Lung microvascular endothelial cell (primary cell): ENCODE measurements around the gene PTPN1. TPM values are rescaled to one million over a fixed set of nuclear protein-coding genes. Genes with fewer than 3 reads are reported as not detected.
A peak's percentile ranks its signal among the peaks of the same experiment; 100 is the strongest.

ENCODE experiments used
- DNase-seq, 2 donors: peaks; one replicate each; pipeline versions ENCODE4 v3.0.0 to v3.0.0-alpha.2; 2010; ENCODE audit warnings: low read depth in 2 of 2
- total RNA-seq: library from RNA; depleted of rRNA; stranded (reverse); fragments of >200 nt; gene quantifications from 2 replicates; pipeline ENCODE4 v1.2.1, GENCODE V29; 2014

The PTPN1 gene
- total RNA-seq, 1 donor from 2014 or later = 25.6 TPM

GRCh38 chr20:50575865-50576720 lies 65.9 kb downstream of the PTPN1 start:
- peak; percentile 73 to 82 for DNase-seq

GRCh38 chr20:50577175-50578018 lies 67.2 kb downstream of the PTPN1 start:
- DNase-seq = no peak

GRCh38 chr20:50578061-50578777 lies 68.0 kb downstream of the PTPN1 start:
- DNase-seq = no peak

GRCh38 chr20:50578778-50579165 lies 68.6 kb downstream of the PTPN1 start:
- no peak for DNase-seq

GRCh38 chr20:50579511-50579910 lies 69.3 kb downstream of the PTPN1 start:
- DNase-seq = no peak

GRCh38 chr20:50580016-50580747 lies 70.0 kb downstream of the PTPN1 start:
- peak; percentile 64 to 82 for DNase-seq

GRCh38 chr20:50580842-50581544 lies 70.8 kb downstream of the PTPN1 start:
- DNase-seq = no peak

- no peak for DNase-seq
Measured at GRCh38 chr20:50582092-50582491, 71.9 kb downstream of the PTPN1 start.

- no peak for DNase-seq
Measured at GRCh38 chr20:50582591-50583234, 72.5 kb downstream of the PTPN1 start.

GRCh38 chr20:50583442-50584150 lies 73.4 kb downstream of the PTPN1 start:
- no peak for DNase-seq

GRCh38 chr20:50584687-50585086 lies 74.5 kb downstream of the PTPN1 start:
- no peak for DNase-seq

GRCh38 chr20:50585214-50585613 lies 75.0 kb downstream of the PTPN1 start:
- DNase-seq = no peak

- DNase-seq = no peak
Measured at GRCh38 chr20:50585678-50586077, 75.5 kb downstream of the PTPN1 start.

GRCh38 chr20:50586531-50587232 lies 76.5 kb downstream of the PTPN1 start:
- no peak for DNase-seq

- no peak for DNase-seq
Measured at GRCh38 chr20:50587291-50587961, 77.2 kb downstream of the PTPN1 start.

- DNase-seq = peak; percentile 67 to 77
Measured at GRCh38 chr20:50588034-50588736, 78.0 kb downstream of the PTPN1 start.

GRCh38 chr20:50589548-50590347 lies 79.6 kb downstream of the PTPN1 start:
- no peak for DNase-seq
